H9 (cell line): ENCODE data around the gene PDK4. TPM values are rescaled to one million over a fixed set of nuclear protein-coding genes. Genes with fewer than 3 reads are reported as not detected.

Experiments
- DNase-seq: peaks from one replicate; pipeline ENCODE4 v3.0.0-alpha.2; 2017
- H2AFZ ChIP-seq: one replicate; pipeline ENCODE4 v1.6.1; 2013; ENCODE audit warnings: mild to moderate bottlenecking, low read length, control low read depth, moderate library complexity
- H2AK5ac ChIP-seq: 2 replicates; pipeline ENCODE4 v1.6.1; 2013; ENCODE audit warnings: low read length, control low read depth, mixed read lengths; ENCODE audit not compliant: insufficient read length
- H2BK120ac ChIP-seq: one replicate; pipeline ENCODE4 v1.6.1; 2013; ENCODE audit warnings: low read depth, mild to moderate bottlenecking, low read length, control low read depth, inconsistent platforms; ENCODE audit not compliant: poor library complexity, severe bottlenecking
- H2BK12ac ChIP-seq: 2 replicates; pipeline ENCODE4 v1.6.1; 2013; ENCODE audit warnings: low read length, control low read depth, mixed read lengths, low read depth; ENCODE audit not compliant: insufficient read length
- H2BK15ac ChIP-seq: 2 replicates; pipeline ENCODE4 v1.6.1; 2013; ENCODE audit warnings: low read depth, low read length, control low read depth
- H2BK20ac ChIP-seq: one replicate; pipeline ENCODE4 v1.6.1; 2013; ENCODE audit warnings: low read depth, mild to moderate bottlenecking, low read length, control low read depth, inconsistent platforms; ENCODE audit not compliant: poor library complexity, severe bottlenecking
- H2BK5ac ChIP-seq: 2 replicates; pipeline ENCODE4 v1.6.1; 2013; ENCODE audit warnings: low read length, control low read depth, mixed read lengths; ENCODE audit not compliant: insufficient read length
- H3K14ac ChIP-seq: 2 replicates; pipeline ENCODE4 v1.6.1; 2013; ENCODE audit warnings: low read length, control low read depth; ENCODE audit not compliant: insufficient read depth
- H3K18ac ChIP-seq: 2 replicates; pipeline ENCODE4 v1.6.1; 2013; ENCODE audit warnings: low read depth, mild to moderate bottlenecking, mixed read lengths, low read length, control low read depth; ENCODE audit not compliant: insufficient read length
- H3K23ac ChIP-seq: 2 replicates; pipeline ENCODE4 v1.6.1; 2013; ENCODE audit warnings: low read length, control low read depth, mixed read lengths, low read depth; ENCODE audit not compliant: insufficient read length
- H3K23me2 ChIP-seq: 2 replicates; pipeline ENCODE4 v1.6.1; 2013; ENCODE audit warnings: low read depth, mild to moderate bottlenecking, mixed read lengths, low read length, control low read depth; ENCODE audit not compliant: insufficient read length, poor library complexity, severe bottlenecking
- H3K27ac ChIP-seq: 2 replicates; pipeline ENCODE4 v1.5.1; 2013; ENCODE audit warnings: low read length, control low read depth, mixed read lengths, low read depth; ENCODE audit not compliant: insufficient read length
- H3K27me3 ChIP-seq: 2 replicates; pipeline ENCODE4 v1.6.1; 2013; ENCODE audit warnings: low read length, control low read depth, inconsistent platforms; ENCODE audit not compliant: insufficient read depth
- H3K4ac ChIP-seq: 2 replicates; pipeline ENCODE4 v1.6.1; 2013; ENCODE audit warnings: low read depth, mild to moderate bottlenecking, control low read depth, inconsistent platforms, low read length, moderate library complexity
- H3K4me1 ChIP-seq: 2 replicates; pipeline ENCODE4 v1.6.1; 2013; ENCODE audit warnings: low read length, control low read depth, inconsistent platforms; ENCODE audit not compliant: insufficient read depth
- H3K4me2 ChIP-seq: 2 replicates; pipeline ENCODE4 v1.6.1; 2013; ENCODE audit warnings: low read length, control low read depth, mixed read lengths; ENCODE audit not compliant: insufficient read length, insufficient read depth
- H3K56ac ChIP-seq: 2 replicates; pipeline ENCODE4 v1.6.1; 2013; ENCODE audit warnings: low read depth, mild to moderate bottlenecking, mixed read lengths, low read length, control low read depth; ENCODE audit not compliant: insufficient read length
- H3K79me1 ChIP-seq: 2 replicates; pipeline ENCODE4 v1.6.1; 2013; ENCODE audit warnings: low read depth, mild to moderate bottlenecking, moderate library complexity, low read length, control low read depth, inconsistent platforms; ENCODE audit not compliant: insufficient read depth, poor library complexity, severe bottlenecking
- H3K79me2 ChIP-seq: 2 replicates; pipeline ENCODE4 v1.6.1; 2013; ENCODE audit warnings: low read length, control low read depth, inconsistent platforms; ENCODE audit not compliant: insufficient read depth
- H3K9ac ChIP-seq: 2 replicates; pipeline ENCODE4 v1.6.1; 2013; ENCODE audit warnings: low read length, control low read depth, mixed read lengths; ENCODE audit not compliant: insufficient read length; ENCODE audit errors: extremely low read depth
- H3K9me3 ChIP-seq: one replicate; pipeline ENCODE4 v1.6.1; 2013; ENCODE audit warnings: low read depth, low read length, inconsistent platforms; ENCODE audit not compliant: control insufficient read depth
- H3T11ph ChIP-seq: one replicate; pipeline ENCODE4 v1.6.1; 2013; ENCODE audit warnings: mild to moderate bottlenecking, low read length, control low read depth, inconsistent platforms
- H4K20me1 ChIP-seq: one replicate; pipeline ENCODE4 v1.6.1; 2013; ENCODE audit not compliant: control insufficient read depth, insufficient read length, insufficient read depth
- H4K5ac ChIP-seq: 2 replicates; pipeline ENCODE4 v1.6.1; 2013; ENCODE audit warnings: low read depth, mild to moderate bottlenecking, mixed read lengths, low read length, control low read depth; ENCODE audit not compliant: insufficient read length
- H4K8ac ChIP-seq: replicated peaks from 2 replicates; pipeline ENCODE4 v1.6.1; 2013; ENCODE audit warnings: low read length, control low read depth, mixed read lengths, low read depth; ENCODE audit not compliant: insufficient read length
- H4K91ac ChIP-seq: 2 replicates; pipeline ENCODE4 v1.6.1; 2013; ENCODE audit warnings: low read depth, mild to moderate bottlenecking, moderate library complexity, mixed read lengths, low read length, control low read depth; ENCODE audit not compliant: insufficient read length
- H3K27ac Mint-ChIP-seq, 3 experiments: 2 replicates in 2 of 3; 3 replicates in 1 of 3; pipeline ENCODE4 v1.8.0; 2020 to 2021; ENCODE audit warnings: mixed read lengths in 3 of 3, mild to moderate bottlenecking in 1 of 3, moderate library complexity in 1 of 3
- H3K27me3 Mint-ChIP-seq: 2 replicates; pipeline ENCODE4 v1.8.0; 2021; ENCODE audit warnings: low read depth, mild to moderate bottlenecking, moderate library complexity, mixed read lengths
- H3K36me3 Mint-ChIP-seq, 3 experiments: 2 replicates in 2 of 3; 3 replicates in 1 of 3; pipeline ENCODE4 v1.8.0; 2020 to 2021; ENCODE audit warnings: low read depth in 3 of 3, mixed read lengths in 3 of 3; ENCODE audit not compliant: insufficient read depth in 1 of 3
- H3K4me1 Mint-ChIP-seq, 2 experiments: 2 replicates each; pipeline ENCODE4 v1.8.0; 2020; ENCODE audit warnings: mixed read lengths in 2 of 2
- H3K4me3 Mint-ChIP-seq, 2 experiments: 2 replicates in 1 of 2; 3 replicates in 1 of 2; pipeline ENCODE4 v1.8.0; 2020 to 2021; ENCODE audit warnings: mild to moderate bottlenecking in 2 of 2, mixed read lengths in 2 of 2, moderate library complexity in 1 of 2
- H3K9me3 Mint-ChIP-seq, 2 experiments: 2 replicates in 1 of 2; 3 replicates in 1 of 2; pipeline ENCODE4 v1.8.0; 2020; ENCODE audit warnings: mild to moderate bottlenecking in 2 of 2, mixed read lengths in 2 of 2, moderate library complexity in 1 of 2
- WGBS: extraction: QIAGEN DNeasy Blood & Tissue Kit; methylation state at CpG from one replicate; pipeline ENCODE4 v1.1.7; 2013; ENCODE audit warnings: missing lambda C conversion rate, low lambda C conversion rate, mixed read lengths; ENCODE audit not compliant: insufficient read length; ENCODE audit errors: extremely low coverage; 5-methylcytosine and 5-hydroxymethylcytosine counted together
- total RNA-seq: library from RNA; stranded (reverse); gene quantifications from 2 replicates; pipeline ENCODE4 v1.2.1, GENCODE V29; 2021
- TF ChIP-seq, protein P1 (sequence below): fragments of 200-600 bp; sonication (generic); conservative IDR thresholded peaks from 3 replicates; pipeline ENCODE4 v1.8.0; 2021; ENCODE audit warnings: antibody characterized with exemption, mild to moderate bottlenecking

Gene PDK4
- total RNA-seq, 1 experiment from 2014 or later, result not detected

DNA sequence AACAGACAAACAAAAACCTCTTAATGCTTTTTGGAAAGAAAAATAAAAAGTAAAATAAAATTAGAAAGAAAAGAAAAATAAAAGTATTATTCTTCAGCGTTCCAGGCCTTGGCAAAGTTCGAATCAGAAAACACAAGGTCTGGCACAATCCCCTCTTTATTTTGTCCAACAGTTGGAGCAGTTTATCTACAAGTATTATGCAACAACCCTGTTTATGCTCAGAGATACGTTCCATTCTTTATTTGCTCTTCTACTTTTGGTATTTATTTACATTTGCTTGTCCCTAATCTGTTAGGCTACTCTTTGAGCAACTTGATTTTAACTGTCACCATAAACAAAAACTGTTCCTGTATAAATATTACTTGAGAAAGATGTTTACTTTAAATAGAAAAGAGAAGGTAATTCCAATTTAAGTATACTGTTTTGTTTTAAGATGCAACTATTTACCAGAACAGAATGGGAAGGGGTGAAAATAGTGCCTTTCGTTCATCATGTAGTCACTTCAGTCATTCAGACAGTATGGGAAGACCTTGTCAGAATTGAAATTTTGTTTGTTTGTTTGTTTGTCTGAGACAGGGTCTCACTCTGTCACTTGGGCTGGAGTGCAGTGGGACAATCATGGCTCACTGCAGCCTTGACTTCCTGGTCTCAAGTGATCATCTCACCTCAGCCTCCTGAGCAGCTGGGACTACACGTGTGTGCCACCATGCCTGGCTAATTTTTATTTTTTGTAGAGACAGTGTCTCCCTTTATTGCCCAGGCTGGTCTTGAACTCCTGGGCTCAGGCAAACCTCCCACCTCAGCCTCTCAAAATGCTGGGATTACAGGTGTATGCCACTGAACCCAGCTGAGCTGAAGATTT, 5.7 kb downstream of the PDK4 start:
- no peak overlapping the region for H2BK5ac ChIP-seq
- Mint-ChIP-seq H3K27me3 (peaks cover 21% of the 10 kb centered on the region), H3K4me3 (no peak overlapping the region)

More for the DNA sequence above, 5.7 kb downstream of the PDK4 start:
- Histone ChIP-seq H3K9ac (no peak overlapping the region), H4K5ac (no peak overlapping the region), H2AFZ (no peak overlapping the region), H3T11ph (no peak overlapping the region), H3K4me1 (no peaks in the 10 kb centered on the region), H3K79me1 (no peaks in the 10 kb centered on the region), H2BK120ac (no peak overlapping the region), H2BK12ac (no peak overlapping the region), H3K79me2 (no peaks in the 10 kb centered on the region), H4K8ac (no peak overlapping the region), H3K18ac (no peak overlapping the region), H3K9me3 (no peaks in the 10 kb centered on the region), H3K23ac (no peak overlapping the region), H2BK20ac (no peak overlapping the region), H2AK5ac (no peak overlapping the region), H3K27me3 (peaks cover 4% of the 10 kb centered on the region; the same call in 1 of the 2 replicates), H4K91ac (no peak overlapping the region), H3K4me2 (no peak overlapping the region), H3K4ac (no peak overlapping the region), H4K20me1 (no peaks in the 10 kb centered on the region), H3K27ac (no peak overlapping the region), H2BK15ac (no peak overlapping the region), H3K56ac (no peak overlapping the region), H3K23me2 (no peaks in the 10 kb centered on the region), H3K14ac (no peak overlapping the region)
- TF ChIP-seq, protein P1, sequence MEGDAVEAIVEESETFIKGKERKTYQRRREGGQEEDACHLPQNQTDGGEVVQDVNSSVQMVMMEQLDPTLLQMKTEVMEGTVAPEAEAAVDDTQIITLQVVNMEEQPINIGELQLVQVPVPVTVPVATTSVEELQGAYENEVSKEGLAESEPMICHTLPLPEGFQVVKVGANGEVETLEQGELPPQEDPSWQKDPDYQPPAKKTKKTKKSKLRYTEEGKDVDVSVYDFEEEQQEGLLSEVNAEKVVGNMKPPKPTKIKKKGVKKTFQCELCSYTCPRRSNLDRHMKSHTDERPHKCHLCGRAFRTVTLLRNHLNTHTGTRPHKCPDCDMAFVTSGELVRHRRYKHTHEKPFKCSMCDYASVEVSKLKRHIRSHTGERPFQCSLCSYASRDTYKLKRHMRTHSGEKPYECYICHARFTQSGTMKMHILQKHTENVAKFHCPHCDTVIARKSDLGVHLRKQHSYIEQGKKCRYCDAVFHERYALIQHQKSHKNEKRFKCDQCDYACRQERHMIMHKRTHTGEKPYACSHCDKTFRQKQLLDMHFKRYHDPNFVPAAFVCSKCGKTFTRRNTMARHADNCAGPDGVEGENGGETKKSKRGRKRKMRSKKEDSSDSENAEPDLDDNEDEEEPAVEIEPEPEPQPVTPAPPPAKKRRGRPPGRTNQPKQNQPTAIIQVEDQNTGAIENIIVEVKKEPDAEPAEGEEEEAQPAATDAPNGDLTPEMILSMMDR, result no peak
- WGBS, result no CpG with 5 or more reads among the region's 5 CpGs
- Mint-ChIP-seq H3K4me1 (peaks cover 8 to 10% of the 10 kb centered on the region in 2 experiments; a peak in 3 of 4 replicates), H3K36me3 (no peaks in the 10 kb centered on the region), H3K27ac (no peak overlapping the region), H3K9me3 (no peaks in the 10 kb centered on the region)
- DNase-seq, result no peak
